Dermis blood vessel endothelial cell (primary cell): ENCODE measurements around the gene DLGAP1. TPM values are rescaled to one million over a fixed set of nuclear protein-coding genes. Genes with fewer than 3 reads are reported as not detected.

Experiments
- DNase-seq: peaks from one replicate; pipeline ENCODE4 v3.0.0; 2010
- total RNA-seq: library from RNA; depleted of rRNA; stranded (reverse); fragments of >200 nt; gene quantifications from 2 replicates; pipeline ENCODE4 v1.2.3, GENCODE V29; 2014

DLGAP1 gene
- total RNA-seq, 1 donor from 2014 or later: 0.17 TPM

GRCh38 chr18:3808985-3809780, 645.9 kb downstream of the DLGAP1 start:
- no peak for DNase-seq

- no peak for DNase-seq
These were observed 648.5 kb downstream of the DLGAP1 start for GRCh38 chr18:3806656-3807055.

- DNase-seq: no peak
These were observed 650.8 kb downstream of the DLGAP1 start for GRCh38 chr18:3804336-3804735.

GRCh38 chr18:3803350-3803749, 651.8 kb downstream of the DLGAP1 start:
- no peak for DNase-seq

- DNase-seq: peak; percentile 13
These were observed 655.6 kb downstream of the DLGAP1 start for GRCh38 chr18:3799515-3799914.

- no peak for DNase-seq
These were observed 657.1 kb downstream of the DLGAP1 start for GRCh38 chr18:3798032-3798431.

GRCh38 chr18:3796434-3796833, 658.7 kb downstream of the DLGAP1 start:
- DNase-seq: no peak

GRCh38 chr18:3794537-3795348, 660.4 kb downstream of the DLGAP1 start:
- DNase-seq: peak; percentile 97

- DNase-seq: peak; percentile 49
These were observed 661.6 kb downstream of the DLGAP1 start for GRCh38 chr18:3793545-3793944.

- DNase-seq: no peak
These were observed 662.0 kb downstream of the DLGAP1 start for GRCh38 chr18:3793111-3793510.

GRCh38 chr18:3792711-3793110, 662.4 kb downstream of the DLGAP1 start:
- no peak for DNase-seq

GRCh38 chr18:3791238-3791637, 663.9 kb downstream of the DLGAP1 start:
- DNase-seq: peak; percentile 86

GRCh38 chr18:3790703-3791102, 664.4 kb downstream of the DLGAP1 start:
- DNase-seq: peak; percentile 55

- DNase-seq: no peak
These were observed 665.6 kb downstream of the DLGAP1 start for GRCh38 chr18:3789525-3789924.

GRCh38 chr18:3784949-3785348, 670.2 kb downstream of the DLGAP1 start:
- DNase-seq: no peak

GRCh38 chr18:3782901-3783300, 672.2 kb downstream of the DLGAP1 start:
- DNase-seq: no peak

- peak; percentile 15 for DNase-seq
These were observed 677.4 kb downstream of the DLGAP1 start for GRCh38 chr18:3777719-3778118.

GRCh38 chr18:3777122-3777521, 678.0 kb downstream of the DLGAP1 start:
- no peak for DNase-seq

GRCh38 chr18:3775996-3776395, 679.1 kb downstream of the DLGAP1 start:
- DNase-seq: no peak

- peak; percentile 42 for DNase-seq
These were observed 681.8 kb downstream of the DLGAP1 start for GRCh38 chr18:3773303-3773702.

GRCh38 chr18:3771121-3771971, 683.8 kb downstream of the DLGAP1 start:
- peak; percentile 94 for DNase-seq

GRCh38 chr18:3761266-3761665, 693.8 kb downstream of the DLGAP1 start:
- DNase-seq: no peak

GRCh38 chr18:3760741-3761140, 694.4 kb downstream of the DLGAP1 start:
- no peak for DNase-seq
